ENCODE data around the gene HADH.

- TF ChIP-seq CTCF (IDR thresholded peaks at IDR 0.05) (no peak), POLR2A (IDR thresholded peaks at IDR 0.05) (no peak)
Measured at GRCh38 chr4:108080747-108081146, 91.1 kb downstream of the HADH start.

Measured in right lobe of liver (tissue), 4 donors.